Caki2 (cell line): ENCODE measurements around the gene SSC4D. TPM values are rescaled to one million over a fixed set of nuclear protein-coding genes. Genes with fewer than 3 reads are reported as not detected.
A peak's percentile ranks its signal among the peaks of the same experiment; 100 is the strongest.

Experiments used
- DNase-seq: peaks from one replicate; pipeline ENCODE4 v3.0.0-alpha.2; 2015; ENCODE audit warnings: low read depth
- in situ Hi-C: cut with HindIII; loops from 2 replicates; pipeline ENCODE4 v1.10.0; 2016; ENCODE audit warnings: low sequenced_read_pairs, low pct_unique_long_range_greater_than_20kb, mixed read lengths
- total RNA-seq: library from RNA; depleted of rRNA; stranded (reverse); fragments of >200 nt; shearing (Covaris generic); gene quantifications from 2 replicates; pipeline ENCODE4 v1.2.3, GENCODE V29; 2014; ENCODE audit warnings: low replicate concordance

The SSC4D gene
- total RNA-seq, 1 experiment from 2014 or later = 1.1 TPM

DNA sequence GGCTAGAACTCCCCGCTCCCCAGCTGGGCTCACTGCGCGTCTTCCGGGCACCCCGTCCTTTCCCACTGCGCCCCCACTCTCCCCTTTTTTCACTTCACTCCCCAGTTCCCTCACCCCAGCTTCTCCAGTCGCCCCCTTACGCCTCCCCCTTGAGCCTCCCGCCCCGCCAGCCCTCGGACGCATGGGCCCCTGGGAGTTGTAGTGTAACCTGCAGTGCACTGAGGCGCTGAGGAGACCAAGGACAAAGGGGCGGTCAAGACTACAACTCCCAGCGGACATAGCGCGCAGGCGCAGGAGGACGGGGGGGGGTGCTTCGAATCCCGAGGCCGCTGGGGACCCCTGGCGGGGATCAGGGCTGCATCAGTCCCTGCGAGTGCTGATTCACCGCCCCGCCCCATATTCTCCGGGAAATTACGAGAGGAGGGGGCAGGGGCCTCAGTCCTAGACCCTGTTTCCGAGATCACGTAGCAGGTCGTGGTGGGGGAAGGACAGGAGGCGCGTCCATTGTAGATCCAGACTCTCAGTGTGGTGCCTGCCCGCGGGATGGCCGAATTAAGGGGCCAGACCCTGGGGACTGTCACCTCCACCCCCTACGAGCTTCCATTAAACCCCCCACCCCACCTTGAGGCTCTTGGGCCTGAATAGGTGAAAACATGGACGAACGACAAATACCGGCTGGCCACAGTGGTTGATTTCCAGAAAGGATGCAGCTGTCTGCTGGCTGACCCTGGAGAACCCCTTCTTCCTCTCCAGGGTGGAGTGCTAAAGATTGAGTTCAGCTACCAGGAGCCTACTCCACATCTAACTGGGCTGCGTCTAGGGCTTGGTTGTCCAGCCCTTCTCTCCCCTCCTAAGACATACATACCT lies 50.2 kb downstream of the SSC4D start:
- in situ Hi-C loops = no loop called here
- peak; percentile 96 for DNase-seq

DNA sequence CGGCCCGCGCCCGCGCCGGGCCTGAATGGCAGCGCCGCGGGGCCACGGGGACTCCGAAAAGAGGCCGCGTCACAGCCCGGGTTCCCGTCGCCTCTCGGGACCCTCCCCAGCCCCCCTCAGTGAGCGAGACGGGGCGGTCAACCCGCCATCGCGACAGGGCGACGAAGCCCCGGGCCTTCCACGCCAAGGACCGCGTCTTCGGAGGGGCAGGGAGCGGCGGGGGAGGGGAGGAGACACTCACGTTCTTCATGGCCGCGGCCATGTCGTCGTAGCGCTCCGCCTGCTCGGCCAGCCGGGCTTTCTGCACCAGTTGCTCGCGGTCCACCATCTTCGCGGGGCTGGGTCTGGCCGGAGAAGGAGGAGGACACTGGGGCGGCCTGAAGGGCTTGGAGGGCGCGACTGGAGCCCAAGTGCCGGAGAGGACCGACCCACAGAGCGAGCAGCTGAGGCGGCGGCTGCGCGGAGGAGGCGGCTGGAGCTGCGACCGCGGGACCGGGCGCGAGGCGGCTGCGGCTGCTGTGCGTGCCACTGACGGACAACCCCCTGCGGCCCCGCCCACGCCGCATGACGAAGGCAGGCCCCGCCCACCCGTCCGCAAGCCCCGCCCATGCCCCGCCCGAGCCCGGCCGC lies 50.9 kb downstream of the SSC4D start, which contains the start of gene YWHAG:
Gene YWHAG (minus strand): TSS at position 511 of the 630 bp plus-strand sequence. CDS start 183 bp downstream, at position 328.
- in situ Hi-C loops = no loop called here
- peak; percentile 84 for DNase-seq

DNA sequence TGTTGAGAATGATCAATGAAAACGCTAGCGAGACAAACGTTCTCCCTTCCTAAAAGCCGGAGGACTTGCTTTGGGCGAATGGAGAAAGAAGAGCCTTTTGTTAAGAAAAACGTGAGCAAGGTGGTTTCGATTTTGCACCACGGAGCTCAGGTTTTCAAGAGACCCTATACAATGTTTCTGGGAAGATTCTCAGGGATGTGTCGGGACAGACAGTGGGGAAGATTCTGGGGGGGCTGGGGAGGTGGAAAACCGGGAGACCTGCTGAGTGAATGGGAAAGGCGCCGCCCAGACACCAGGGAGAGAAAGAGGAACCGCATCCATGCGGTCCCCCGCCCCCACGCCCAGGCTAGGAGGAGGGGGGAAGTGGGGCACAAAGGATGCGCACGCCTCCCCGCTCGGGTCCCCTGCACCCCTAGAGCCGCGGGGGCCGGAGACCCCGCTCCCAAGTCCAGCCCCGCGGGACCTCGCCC lies 51.5 kb downstream of the SSC4D start:
- DNase-seq = peak; percentile 50

DNA sequence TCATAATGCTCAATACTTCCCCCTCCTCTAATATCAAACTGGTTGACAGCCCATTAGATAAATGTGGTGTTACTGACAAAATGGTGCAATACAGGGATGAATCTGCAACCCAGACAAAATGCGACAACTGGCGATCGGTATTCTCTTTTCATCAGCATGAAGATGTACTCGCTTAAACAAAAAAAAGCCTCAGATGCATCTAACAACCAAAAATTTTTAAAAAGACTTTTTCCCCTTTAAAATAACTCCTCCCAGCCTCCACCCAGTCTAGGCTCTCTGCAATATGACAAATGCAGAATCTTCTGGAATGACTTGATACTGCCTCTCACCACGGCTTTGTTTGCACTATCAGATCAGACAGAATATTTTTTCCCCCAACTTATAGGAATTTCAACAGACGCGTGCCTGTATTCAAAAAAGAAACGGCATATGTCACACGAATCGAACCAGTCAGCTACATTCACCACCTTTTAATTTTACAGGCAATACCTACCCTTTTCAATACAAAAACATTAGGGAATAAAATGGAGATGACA lies 52.0 kb downstream of the SSC4D start:
- in situ Hi-C loops = no loop called here
- DNase-seq = peak; percentile 25

More for the DNA sequence above, 51.5 kb downstream of the SSC4D start:
- in situ Hi-C loops = no loop called here

DNA sequence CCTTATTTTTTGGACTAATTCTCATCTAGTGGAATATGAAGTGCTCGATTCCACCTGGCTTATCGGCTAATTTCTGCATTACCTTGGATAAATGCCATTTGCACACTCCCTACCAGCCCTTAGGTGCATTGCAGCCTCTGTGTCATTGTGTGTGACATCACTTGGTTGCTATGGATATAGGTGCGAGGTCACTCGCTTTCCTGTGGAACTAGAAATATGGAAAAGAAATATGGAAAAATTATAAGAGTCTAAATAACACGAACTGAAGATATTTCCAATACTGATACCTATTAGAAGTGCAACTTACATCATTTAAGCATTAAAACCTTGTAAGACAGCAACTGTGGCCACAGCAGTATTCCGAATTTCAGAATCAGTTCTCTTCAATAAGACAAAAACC lies 52.7 kb downstream of the SSC4D start:
- in situ Hi-C loops = no loop called here
- peak; percentile 51 for DNase-seq

DNA sequence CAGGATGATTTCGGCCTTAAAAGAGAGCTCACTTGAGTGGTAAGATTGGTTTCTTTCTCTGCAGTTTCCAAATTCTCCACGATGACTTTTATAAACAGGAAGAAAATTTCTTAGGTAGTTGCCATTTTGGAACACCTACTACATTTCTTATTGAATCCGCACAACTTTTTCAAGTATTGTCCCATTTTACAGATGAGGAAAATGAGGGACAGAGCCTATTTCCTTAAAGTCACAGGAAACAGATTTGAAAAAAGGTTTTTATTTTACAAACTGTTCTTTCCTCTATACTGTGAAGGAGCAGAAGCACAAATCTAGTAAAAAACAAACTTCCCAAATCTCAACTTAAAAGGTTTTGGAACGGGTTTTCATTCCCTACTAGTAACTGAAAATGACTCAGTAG lies 53.4 kb downstream of the SSC4D start:
- in situ Hi-C loops = no loop called here

DNA sequence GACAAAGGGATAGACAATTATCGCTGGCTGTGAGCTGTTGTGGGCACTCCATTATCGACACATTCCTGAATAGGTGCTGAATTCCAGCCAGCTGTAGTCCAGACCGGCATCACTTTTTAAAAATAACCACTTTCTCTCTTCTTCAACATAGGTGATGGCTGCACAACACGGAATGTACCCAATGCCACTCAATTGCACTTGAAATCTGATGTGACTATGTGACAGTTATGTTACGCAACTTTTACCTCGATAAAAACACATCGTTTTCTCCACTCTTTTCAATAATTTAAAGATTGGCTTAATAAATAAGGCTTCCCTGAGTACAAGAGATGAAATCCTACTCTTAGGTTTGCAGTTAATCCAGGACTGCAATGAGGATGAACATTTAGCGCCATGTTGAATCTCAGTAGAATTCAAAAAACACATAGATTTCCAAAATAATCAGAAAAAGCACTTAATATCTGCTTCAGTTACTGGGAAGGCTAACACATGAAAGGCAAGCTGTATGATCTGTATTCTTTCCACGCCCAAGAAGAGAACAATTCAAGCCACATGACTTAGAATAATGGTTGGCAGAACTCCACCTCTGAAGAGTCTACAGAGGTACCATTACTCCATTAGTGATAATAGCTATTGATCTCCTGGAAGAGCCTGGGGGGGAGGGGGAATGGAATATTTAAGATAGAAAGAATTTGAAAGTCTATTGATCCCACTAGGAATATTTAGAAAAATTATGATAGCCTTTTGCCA lies 54.3 kb downstream of the SSC4D start:
- no peak for DNase-seq
- in situ Hi-C loops = no loop called here

More for the DNA sequence above, 53.4 kb downstream of the SSC4D start:
- no peak for DNase-seq

DNA sequence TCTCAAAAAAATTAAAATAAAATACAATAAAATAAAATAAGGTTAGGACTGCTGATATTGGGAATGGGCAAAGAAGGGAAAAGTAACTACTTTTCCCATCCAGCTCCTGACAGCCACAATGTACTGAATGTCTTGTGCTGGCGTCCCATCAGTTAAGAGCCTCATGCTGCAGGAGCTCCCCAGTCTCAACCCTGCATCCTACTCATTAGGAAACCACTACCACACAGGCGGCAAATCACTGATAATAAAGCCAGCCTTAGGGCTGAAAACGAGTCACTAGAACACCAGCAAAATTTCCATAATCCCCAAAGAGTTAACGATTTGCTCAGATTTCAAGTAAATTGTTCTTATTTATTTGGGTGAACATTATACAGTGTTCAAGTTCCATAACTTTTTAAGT lies 55.0 kb downstream of the SSC4D start:
- DNase-seq = no peak
- in situ Hi-C loops = no loop called here

DNA sequence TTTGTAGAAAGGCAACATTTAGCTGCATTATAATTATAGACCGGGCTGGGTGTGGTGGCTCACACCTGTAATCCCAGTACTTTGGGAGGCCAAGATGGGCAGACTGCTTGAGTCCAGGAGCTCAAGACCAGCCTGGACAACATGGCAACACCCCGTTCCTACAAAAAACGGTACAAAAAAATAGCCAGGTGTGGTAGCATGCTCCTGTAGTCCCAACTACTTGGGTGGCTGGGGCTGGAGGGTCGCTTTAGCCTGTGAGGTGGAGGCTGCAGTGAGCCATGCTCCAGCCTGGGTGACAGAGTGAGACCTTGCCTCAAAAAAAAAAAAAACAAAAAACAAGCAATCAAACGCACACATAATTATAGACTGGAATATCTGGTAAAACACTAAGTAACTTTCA lies 55.8 kb downstream of the SSC4D start:
- no peak for DNase-seq
- in situ Hi-C loops = no loop called here

DNA sequence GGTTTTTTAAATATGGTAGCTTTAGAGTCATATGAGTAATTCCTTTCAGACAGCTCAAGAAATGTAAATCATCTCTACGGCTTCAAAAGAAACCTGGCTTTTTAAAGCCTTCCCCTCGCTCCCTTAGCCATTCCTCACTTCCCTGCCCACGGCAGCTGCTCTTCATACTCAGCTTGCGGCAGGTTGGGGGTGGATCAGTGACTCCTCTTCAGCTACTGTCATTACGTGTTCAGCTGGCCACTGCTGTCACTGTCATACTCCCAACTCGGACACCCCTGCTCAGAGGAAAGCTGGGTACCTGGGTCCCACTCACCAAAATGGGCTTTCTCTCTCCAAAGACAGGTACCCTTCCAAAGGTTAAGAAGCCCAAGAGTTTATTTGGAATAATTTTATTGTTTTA lies 57.3 kb downstream of the SSC4D start:
- DNase-seq = no peak
- in situ Hi-C loops = no loop called here

DNA sequence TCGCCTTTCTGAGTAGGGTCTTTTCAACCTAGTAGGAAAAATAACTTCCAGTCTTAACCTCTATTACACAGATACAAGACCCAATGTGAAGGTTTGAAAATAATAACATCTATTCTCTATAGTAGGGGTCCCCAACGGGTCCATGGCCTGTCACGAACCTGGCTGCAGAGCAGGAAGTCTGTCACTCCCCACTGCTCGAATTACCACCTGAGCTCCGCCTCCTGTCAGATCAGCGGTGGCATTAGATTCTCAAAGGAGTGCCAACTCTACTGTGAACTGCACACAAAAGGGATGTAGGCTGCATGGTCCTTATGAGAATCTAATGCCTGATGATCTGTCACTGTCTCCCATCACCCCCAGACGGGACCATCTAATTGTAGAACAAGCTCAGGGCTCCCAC lies 58.1 kb downstream of the SSC4D start:
- no peak for DNase-seq
- in situ Hi-C loops = no loop called here

DNA sequence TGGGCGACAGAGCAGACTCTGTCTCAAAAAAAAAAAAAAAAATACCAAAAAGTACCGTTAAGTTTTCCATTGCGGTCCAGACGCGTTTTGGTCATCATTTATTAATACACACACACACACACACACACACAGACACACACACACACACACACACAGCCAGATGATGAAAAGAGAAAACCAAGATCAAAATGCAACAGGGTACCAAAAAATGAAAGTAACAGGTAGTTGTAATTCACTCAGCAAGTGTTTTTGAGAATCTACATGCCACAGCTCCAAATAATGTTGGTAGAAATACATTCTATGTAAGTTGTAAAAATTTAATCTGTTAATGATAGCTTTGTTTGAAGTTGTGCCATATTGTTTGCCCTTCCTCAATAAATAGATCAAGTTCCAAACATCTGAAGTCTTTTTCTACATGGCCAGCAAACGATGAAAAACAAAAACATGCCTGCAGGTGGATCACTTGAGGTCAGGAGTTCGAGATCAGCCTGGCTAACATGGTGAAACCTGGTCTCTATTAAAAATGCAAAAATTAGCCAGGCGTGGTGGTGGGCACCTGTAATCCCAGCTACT lies 60.1 kb downstream of the SSC4D start:
- in situ Hi-C loops = no loop called here
- DNase-seq = no peak

DNA sequence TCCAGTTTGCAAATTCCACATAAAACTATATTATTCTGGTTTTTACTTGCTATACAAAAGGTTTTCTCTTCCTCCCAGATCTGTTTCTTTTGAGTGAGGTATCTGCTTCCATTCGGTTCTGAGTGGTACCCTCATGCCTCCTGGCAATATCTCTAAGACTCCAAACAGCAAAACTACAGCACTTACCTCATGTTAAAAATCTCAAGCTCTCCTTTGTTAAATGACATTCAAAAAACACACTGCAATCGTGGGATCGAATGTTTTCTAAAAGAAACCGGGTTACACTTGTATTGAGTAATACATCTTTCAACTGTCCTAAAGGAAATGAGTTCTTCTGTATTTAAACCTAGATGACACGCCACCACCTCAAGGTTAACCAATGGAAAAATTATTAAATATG lies 61.8 kb downstream of the SSC4D start:
- no peak for DNase-seq
- in situ Hi-C loops = no loop called here

DNA sequence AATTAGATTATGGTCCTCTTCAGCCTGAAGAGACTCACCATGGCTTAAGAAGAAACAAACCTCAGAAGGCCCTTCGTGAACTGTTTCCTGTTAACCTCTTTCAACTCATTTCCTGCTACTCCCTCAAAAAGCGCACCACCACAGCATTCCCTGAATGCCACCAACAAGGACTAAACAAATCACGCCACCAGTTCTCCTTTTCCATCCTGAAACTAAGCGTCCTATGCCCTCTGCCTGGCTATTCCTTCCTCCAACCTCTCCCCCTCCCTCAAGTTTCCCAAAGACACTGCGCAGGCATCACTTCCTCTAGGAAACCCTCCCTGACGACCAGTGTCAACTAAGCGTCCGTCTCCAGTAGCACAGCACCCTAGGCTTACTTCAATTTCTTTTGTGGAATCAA lies 62.7 kb downstream of the SSC4D start:
- DNase-seq = no peak
- in situ Hi-C loops = no loop called here

DNA sequence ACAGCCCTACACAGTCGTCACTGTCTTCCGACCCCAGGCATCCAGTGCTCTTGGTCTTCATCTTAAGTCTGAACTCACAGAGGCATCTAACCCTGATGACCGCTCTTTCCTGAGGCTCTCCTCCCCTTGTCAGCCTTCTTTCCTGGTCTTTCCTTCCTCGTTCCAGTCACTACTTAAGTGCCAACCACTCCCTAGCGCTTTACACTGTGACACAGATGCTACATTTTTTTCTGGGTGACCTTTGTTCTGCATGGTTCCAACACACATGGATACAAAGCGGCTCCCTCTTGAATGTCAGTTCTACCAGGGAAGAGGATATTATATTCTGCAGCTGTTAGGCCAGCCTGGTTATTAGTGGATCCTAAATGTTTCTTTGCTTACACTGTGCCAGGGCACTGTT lies 63.4 kb downstream of the SSC4D start:
- in situ Hi-C loops = no loop called here

DNA sequence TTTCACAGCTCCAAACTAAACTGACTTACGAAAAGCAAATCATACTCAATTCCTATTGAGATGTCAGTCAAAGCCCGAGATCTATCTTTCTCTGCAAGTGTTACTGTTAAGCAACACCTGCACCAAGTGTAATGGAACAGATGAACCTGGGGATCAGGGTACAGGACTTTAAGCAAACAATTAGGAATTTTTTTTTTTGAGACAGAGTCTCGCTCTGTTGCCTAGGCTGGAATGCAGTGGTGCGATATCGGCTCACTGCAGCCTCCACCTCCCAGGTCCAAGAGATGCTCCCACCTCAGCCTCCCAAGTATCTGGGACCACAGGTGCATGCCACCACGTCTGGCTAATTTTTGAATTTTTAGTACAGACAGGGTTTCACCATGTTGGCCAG lies 65.6 kb downstream of the SSC4D start:
- no peak for DNase-seq
- in situ Hi-C loops = no loop called here

More for the DNA sequence above, 63.4 kb downstream of the SSC4D start:
- no peak for DNase-seq

DNA sequence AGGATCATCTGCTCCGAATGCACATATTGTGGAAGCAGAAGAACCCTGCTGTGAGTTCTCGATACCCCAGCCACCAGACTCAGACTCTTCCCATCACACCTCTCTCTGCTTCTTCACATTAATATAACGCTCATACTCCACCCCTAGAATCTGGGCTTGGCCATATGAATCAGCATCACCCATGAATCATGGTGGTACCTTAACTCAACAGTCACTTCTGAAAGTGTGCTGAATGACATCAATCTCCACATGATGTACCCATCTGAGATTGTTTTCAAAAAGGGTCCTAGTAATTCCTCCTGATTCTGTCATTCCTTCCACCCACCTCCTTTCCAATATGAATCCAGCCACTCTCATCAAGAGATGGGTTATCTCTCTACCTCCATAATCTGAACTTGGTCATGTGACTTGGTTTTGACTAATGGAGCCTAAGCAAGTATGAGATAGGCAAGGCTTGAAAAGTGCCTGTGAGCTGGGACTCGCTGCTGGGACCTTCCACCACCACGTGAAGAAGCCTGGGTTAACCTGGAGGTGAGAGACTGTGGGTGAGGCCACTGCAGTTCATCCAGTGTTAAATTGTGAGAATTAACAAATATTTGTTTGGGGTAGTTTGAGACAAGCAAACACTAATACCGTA lies 66.1 kb downstream of the SSC4D start:
- in situ Hi-C loops = no loop called here
- no peak for DNase-seq

DNA sequence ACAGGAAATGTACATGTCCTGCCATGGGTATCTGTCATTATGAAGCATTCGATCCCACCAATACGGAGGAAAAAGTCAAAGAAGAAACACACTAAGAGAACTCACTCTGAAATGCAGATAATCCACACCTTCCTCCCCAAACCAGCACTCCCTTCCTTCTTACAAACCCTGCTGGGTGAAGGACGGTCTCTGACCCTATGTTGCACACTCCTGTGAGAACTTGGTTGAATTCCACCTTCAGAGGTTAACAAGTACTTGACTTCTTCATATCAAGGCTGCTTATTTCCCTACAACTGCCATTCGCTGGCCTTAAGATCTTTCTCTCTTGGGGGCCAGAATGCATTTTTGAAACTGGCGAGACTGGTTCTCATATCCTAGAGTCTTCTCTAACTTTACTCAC lies 67.3 kb downstream of the SSC4D start:
- no peak for DNase-seq
- in situ Hi-C loops = no loop called here
